ENCODE data around the gene MAPK10.

MAPK10 gene

DNA sequence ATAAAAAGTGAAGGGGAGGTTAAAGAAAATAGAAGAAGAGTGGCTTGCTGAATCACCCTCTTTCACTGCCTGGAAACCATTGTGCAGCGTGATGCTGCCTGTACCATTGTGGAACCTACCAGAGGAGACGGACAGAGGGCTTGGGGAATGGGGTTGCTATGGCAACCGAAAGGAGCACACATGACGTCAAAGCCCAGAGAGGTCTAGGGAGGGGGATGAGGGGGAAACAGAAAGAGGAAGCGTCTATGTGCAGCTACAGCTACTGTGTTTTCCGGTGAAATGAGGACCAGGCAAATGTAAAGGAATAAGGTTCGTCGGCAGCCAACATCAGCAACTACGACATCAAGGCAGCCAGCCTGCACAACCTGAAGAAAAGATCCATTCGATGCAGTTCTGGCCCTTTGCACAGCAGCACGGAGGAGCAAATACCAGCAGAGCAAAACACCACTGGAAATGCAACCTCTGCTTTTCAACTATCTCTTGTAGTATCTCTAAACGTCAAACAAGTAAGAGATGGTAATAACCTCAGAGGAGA, at the start of gene MAPK10:
TSS of gene MAPK10 (minus strand) at position 110 of the 535 bp plus-strand sequence.
- peak; percentile 73 for DNase-seq

DNA sequence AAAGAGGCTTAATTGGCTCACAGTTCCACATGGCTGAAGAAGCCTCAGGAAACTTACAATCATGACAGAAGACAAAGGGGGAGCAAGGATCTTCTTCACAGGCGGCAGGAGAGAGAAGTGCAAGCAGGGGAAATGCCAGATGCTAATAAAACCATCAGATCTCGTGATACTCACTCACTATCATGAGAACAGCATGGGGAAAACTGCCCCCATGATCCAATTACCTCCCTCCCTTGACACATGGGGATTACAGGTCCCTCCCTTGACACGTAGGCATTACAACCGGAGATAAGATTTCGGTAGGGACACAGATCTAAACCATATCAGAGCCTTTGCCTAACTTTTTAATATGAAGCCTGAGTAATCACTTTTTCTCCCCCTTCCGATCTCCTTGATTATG, 43.7 kb upstream of the MAPK10 start:
- DNase-seq = no peak

DNA sequence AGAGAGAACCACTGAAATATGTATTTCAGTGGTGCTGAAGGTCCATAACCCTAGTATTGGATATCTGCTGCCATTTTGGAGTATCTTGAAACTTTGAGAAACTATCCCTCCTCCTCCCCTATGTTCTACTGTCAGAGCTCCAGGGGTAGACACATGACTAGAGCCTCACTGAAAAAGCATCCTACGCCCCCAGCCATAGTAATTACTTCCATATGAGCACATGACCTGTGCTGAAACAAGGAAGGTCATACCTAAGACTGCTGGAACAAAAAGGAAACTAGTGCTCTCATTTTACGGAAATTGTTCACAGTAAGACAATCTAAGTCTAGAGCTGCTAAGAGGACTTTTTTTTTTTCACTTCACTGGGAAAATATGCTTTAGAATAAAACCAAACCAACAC, 42.0 kb upstream of the MAPK10 start:
- no peak for DNase-seq

DNA sequence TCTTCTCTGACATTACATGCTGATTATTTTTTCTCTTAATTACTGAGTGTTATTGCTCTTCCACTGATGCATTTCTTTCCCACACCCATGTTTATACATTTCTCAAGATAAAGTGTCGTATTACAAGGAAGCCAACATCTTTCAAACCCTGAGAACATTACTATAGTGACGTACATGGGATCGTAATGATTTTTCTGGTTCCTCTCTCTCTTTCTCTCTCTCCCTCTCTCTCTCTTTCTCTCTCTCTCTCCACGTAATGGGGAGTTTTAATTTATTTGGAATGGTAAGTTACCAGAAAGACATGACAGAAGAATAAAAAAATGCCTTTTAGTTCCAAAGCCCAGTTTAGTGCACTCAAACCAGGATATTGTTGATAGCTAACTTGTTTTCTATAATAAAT, 40.4 kb upstream of the MAPK10 start:
- DNase-seq = no peak

DNA sequence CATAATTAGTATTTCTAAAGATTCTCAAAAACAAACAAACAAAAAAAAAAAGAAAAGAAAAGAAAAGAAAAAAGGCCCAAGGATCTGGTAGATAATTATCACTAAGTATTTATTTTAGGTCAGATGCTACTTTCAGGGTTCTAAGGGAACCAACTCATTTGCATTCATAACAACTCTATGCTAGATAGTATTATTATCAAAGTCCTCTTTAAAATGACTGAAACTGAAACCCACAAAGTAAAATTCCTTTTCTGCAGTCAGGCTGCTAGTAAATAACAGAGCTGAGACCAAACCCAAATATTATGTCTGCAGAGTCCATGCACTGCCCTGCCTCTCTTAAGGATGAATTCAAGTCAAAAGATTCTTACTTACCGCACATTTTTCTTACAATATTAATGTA, 38.3 kb upstream of the MAPK10 start:
- no peak for DNase-seq

DNA sequence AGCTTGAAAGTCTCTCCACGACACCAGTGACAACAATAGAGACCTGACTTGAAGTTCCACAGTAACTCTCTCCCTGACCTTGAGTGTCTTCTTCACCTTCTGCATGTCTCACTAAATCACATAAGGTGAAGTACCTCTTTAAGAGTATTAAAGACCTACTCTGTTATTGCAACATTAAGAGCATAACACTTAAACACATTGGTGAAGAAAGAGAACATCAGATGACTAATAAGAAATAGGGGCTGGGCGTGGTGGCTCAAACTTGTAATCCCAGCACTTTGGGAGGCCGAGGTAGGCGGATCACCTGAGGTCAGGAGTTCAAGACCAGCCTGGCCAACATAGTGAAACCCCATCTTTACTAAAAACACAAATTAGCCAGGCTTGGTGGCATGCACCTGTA, 33.9 kb upstream of the MAPK10 start:
- no peak for DNase-seq

DNA sequence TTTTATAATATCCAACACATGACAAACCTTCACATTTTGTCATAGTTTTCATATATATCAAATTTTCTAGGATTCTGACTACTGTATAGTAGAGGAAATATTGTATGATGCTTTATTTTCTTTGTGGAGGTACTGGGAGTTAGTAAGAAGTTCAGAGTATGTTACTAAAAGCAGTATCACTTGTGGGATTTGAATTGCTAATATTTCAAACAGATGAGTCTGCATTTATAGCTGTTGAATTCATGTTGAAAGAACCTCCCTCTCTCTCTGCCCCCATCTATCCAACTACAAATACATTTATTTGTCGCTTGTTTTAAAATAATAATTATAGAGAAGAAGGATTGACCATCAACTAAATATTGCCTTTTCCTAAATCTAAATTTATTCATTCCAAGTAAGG, 29.8 kb upstream of the MAPK10 start:
- no peak for DNase-seq

DNA sequence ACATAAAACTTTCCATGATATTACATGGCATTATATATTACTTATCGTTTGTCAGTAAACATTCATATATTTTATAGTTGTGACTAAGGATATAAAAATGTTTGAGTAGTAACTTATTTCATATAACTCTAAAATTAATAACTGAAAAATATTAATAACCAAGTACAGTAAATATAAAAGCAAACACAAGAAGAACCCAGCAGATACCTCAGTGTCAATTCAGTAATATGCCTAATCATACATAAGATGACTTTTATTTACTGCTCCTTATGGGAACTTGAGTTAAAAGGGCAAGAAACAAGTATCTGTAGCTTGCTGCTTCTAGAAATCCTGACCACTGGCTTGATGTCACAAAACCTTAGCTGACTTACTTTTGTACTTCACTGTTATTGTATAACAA, 28.4 kb upstream of the MAPK10 start:
- DNase-seq = no peak

DNA sequence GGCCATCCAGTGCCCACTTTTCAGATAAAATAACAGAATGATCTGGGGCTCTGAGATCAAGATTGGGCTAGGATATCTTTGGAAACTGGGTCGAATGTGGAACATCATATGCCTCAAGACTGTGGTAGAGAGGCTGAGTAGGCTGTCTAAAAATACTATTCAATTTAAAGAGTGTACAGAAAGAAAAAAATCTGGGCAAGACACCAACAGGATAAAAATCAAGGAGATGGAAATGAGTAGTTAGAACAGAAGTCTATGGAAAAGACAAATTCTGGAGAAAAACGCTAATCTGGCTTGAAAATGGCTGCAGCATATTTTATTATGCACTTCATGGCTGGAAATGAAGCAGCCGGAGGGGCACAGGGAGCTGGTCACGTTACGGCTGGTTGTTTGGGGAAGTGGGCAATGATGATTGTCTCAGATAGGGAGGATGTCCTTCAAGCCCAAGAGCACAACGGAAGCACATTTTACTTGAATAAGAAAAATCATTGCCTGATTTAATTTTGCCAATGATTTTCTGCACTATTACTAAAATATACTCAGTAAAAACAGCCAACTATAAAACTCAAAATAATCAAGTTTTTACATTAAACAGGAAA, 27.1 kb upstream of the MAPK10 start:
- no peak for DNase-seq

DNA sequence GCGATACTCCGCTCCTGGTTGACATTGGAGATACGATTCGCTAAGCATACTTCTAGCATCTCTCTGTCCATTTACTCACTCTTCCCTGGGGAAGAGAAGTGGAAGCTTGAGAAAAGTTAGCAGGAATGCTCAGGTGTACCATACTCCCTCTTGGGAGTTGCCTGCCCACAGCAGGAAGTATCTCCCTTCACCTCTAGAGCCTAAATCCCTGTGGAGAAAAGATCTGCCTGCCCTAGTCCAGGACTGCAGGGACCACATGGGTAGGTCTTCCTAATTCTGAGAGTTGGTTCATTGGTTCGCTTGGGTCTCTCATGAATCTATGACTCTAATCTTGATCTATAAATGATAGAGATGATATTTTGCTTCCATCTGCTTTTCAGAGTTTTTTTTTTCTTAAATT, 26.3 kb upstream of the MAPK10 start:
- DNase-seq = no peak

DNA sequence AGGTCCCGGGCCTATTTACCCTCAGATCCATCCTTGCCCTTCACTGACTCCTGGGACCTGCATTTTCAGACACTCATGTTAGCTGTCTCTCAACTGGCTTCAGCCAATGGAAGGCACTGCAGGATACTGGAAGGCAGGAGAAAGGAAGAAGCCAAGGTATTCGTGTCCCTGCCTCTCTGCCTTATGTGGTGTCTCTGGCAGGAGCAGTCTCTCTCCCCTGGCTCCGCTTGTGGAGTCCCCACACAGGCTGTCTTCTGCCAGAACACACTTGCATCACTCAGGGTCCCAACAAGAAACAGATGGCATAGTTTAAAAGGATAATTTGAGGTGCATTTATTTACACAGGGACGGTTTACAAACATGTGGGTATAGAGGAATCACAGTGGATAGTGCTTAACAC, 21.6 kb upstream of the MAPK10 start:
- no peak for DNase-seq

DNA sequence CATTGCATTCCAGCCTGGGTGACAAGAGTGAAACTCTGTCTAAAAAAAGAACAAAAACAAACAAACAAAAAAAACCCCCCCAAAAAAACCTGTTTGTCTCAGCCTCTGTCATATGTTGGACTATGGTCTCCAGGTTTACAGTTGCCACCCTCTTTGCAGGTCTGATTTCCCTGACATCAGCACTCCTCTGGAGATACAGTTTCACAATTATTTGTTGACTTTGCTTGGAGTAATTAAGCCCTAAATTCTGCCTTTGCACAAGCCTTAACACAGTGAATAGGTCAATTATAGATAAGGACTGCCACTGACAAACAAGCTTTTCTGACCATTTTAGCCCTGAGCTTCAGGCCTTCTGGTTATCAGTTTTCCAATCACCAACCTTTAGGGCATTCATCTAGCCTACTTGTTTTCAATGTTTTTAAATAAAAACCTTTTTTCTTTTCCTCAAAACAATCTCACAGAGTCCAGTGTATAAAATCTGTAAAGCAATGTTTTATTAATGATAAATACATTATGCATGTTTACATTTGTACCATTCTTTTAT, 20.4 kb upstream of the MAPK10 start:
- no peak for DNase-seq

DNA sequence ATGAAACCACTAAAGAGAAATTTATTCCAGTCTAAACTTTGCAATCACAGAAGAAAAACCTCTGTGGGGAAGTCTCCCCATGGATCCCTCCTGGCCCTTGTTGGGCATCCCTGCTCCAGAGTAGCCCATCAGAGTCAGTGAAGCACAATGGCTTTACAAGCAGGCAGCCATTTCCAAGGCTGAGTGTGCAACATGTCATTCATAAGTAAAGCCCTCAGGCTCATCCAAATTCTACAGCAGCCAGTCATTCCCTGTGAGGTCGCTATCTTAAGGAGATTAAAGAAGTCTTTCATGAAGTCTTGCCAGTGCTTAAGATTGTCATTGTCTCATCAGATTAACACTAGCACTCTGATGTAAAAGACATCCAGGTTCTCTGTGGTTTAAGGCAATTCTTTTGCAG, 17.0 kb upstream of the MAPK10 start:
- no peak for DNase-seq

DNA sequence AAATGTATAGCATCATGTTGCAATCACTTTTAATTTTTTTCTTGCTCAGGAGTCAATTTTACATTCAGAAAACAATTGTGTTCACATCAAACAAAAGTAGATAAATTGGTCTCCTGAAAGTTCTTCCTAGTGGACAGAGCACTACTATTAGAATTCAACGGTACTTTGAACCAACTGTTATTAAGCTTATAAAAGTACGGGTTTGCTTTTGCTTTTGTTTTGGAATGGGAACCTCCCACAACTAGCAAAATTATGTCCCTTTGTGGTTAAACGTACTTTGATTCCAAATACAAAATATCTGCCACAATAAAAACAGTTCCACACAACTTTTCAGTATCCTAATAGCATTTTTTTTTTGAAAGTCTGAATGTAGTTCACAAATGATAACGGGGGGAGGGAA, 8.6 kb upstream of the MAPK10 start:
- no peak for DNase-seq

DNA sequence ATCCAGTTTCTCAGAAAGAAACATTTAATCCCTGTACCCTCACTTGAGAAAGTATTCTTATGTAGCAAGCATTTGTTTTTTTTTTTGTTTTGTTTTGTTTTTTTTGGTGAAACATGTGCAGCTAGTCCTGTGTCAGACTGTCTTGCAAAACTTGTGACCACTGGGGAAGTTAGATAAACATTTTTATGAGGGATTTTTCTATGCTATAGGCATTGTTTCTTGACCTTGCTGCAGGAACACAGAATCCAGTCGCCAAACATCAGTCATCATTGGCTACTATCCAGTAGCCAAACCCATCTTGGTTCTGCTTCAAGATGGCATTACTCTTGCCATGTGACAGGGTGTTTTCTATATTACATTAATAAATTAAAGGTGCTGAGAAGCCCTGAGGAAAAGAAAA, 7.7 kb upstream of the MAPK10 start:
- DNase-seq = no peak

DNA sequence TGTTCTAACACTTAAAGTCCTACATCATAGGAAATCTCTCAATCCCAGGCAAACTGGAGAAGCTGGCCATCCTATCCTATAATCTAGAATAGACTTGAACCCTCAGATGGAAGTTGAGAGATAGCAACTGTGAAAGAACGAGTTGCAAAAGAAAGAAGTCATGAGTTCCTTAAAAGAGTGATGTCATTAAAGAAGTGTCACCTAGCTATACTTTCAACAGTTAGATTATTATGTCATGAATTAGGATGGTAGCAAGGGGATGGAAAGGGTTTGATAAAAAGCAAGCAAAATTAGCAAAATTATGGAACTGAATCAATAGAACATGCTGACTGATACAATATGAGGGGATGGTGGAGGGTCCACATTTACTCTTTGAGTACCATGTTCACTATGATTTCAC, 7.1 kb upstream of the MAPK10 start:
- DNase-seq = no peak

DNA sequence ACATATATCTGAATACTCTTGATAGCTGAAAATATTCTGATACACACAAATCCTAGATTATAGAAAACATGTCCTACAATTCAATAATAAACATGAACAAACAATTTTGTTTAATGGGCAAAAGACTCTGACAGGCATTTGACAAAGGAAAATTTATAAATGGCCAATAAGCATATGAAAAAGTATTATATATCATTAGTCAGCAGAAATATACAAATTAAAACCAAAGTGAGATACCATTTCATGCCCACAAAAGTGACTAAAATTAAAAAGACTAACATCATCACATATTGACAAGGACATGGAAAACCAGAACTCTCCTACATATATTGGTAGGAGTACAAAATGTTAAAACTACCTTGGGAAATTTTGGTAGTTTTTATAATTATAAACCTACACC, 2.7 kb upstream of the MAPK10 start:
- DNase-seq = no peak

DNA sequence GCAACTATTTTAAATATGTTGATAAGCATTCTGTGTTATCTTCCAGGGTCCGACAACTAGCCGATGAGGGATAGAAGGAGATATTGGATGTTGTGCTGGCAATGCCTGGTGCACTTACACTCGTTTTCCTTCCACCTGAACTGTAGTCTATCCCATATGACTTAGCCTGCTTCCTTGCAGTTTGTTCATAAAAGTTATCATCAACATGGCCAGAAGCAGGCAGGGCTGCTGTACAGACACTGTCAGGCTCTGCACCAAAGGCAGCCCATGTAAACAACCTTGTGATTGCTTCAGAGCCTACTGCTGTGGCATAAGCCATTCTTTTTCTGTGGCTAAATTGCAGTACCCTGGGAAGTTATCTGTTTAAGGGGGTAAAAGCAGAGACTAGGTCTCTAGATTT, 1.6 kb downstream of the MAPK10 start:
- no peak for DNase-seq

DNA sequence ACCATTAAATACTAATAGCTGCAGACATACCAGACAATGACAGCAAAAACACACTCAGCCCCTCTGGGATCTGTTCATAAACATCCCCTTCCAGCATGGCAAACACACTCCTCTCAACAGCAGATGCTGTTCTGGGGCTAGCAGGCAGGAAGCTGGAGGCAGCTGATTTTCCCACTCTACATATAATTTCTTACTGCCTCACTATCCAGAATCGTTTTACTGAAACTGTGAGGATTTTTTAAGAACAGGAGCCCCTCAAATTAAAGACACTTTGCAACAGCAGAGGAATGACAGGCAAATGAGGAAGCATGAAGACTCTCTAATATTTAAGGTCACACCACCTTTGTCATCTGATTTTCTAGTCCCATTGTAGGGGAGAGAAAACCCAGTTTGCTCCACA, 2.2 kb downstream of the MAPK10 start:
- no peak for DNase-seq

DNA sequence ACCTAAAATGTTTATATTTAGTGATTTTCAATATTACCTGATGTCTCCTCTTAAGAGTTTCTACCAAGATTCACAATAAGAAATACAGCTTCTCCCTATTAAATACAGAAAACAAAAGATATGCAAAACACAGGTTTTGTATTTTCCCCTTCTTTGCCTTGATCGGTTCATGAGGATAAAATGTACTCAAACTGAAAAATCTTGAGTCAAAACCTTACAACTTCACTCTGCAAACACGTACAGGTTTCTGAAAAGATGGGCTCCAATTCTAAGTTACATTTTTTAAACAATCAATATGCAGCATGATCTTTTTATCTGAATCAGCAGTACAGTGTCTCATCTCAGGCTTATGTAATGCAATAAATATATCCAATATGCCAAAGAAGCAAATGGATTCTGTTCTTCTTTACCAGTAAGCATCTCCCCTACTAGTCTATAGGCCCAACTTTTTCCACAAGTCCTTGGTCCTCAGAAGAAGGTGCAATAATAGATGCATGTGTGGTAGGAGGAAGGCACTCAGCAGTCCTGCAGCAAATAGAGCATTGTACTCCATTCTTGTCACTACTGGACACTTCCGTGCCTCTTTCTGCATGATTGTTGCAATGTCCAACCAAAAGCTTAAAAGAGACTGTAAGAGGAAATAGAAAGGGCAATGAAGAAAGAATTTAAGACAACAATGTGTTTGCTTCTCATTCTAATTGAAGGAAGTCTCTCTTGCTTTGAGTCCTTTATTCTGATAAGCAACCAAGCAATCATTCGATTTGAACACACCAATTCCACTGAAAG, 3.2 kb downstream of the MAPK10 start:
- no peak for DNase-seq

DNA sequence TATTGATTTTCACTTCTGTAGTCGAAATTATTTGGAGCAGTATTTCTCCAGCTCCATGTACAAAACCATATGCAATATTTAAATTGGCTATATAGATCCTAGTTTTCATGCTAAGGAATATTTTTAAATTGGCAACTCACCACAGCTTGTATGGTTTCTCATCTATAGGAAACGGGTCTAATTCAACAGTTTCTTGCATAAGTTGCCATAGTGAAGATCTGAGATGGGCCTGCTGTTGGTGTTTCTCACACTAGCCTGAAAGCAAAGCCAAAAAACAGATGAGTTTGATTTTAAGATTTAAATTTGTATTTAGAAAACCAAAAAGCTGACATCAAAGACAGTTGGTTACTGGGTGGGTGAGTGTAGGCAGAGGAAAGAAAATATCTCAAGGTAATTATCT, 5.5 kb downstream of the MAPK10 start:
- no peak for DNase-seq

DNA sequence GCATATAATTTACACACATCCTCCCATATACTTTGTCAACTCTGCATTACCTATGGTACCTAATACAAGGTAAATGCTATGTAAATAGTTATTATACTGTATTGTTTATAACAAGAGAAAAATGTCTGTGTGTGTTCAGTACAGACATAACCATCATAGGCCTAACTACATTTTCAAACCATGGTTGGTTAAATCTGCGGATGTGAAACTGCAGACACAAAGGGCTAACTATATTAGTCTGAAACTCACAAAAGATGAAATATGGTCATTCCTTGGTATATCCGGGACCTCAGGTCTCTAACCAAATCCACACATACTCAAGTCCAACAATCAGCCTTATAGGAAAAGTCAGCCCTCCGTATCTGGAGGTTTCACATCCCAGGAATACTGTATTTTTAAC, 13.5 kb downstream of the MAPK10 start:
- DNase-seq = no peak

DNA sequence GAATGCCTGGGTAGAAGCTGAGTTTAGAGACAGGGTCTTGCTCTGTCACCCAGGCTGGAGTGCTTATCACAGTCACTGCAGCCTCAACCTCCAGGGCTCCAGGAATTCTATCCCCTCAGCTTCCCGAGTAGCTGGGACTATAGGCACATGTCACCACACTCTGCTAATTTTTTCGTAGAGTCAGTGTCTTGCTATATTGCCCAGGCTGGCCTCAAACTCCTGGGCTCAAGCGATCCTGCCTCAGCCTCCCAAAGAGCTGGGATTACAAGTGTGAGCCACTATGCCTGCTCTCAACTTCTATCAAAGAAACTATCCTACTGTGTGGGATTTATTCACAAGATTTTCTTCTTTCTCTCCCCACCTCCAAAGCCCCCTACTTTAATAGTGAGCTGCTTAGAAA, 15.7 kb downstream of the MAPK10 start:
- no peak for DNase-seq

DNA sequence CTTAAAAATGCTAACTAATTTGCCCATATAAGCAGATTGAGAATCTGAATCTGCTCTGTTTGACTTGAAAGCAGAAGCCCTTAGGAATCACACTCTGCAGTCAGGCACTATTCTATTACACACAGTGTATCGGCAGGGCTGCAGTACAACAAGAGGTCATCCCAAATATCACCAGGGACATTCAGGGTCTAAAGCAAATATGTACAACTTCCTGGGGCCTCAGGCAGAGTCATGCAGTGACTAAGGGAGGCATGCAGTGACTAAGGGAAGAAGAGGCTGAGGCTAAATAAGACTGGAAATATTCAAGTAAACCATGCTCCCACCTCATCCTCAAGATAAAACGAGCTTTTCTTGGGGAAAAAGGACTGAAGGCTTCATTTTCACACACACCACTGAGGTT, 20.9 kb downstream of the MAPK10 start:
- DNase-seq = no peak

DNA sequence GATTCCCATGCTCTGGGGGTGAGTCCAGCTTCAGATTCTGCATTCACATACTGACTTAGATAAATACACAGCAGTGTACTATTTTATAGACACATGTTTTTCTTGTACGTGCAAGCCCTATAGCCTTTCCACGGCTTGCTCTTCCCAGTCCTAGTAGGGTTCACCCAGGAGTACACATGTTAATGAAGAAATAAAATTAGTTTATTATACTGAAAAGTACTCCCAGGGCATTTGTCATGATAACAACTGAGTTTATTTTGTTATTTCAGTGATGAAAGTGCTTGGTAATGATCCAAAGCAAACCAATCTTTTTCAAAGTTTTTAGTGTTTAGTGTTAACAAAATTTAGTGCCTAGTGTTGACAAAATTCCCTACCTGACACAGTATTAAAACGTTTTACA, 21.3 kb downstream of the MAPK10 start:
- DNase-seq = no peak
